K562 (cell line): Measurements from ENCODE around the gene CLK3. TPM values are rescaled to one million over a fixed set of nuclear protein-coding genes. Genes with fewer than 3 reads are reported as not detected.

Source experiments
- CTCF ChIP-seq, 3 experiments: IDR thresholded peaks in 2 of 3; conservative IDR thresholded peaks in 1 of 3; 2 replicates each; pipeline ENCODE4 v1.5.1; 2011 to 2012; ENCODE audit warnings: low read length in 3 of 3, mild to moderate bottlenecking in 3 of 3, control low read depth in 2 of 3, improper control_type of control experiment in 1 of 3, inconsistent platforms in 1 of 3, low read depth in 1 of 3, mixed read lengths in 1 of 3, moderate library complexity in 1 of 3; ENCODE audit not compliant: insufficient read depth in 2 of 3
- HEY1 ChIP-seq: fragments of 250-450 bp; sonication (Bioruptor Pico); IDR thresholded peaks from 2 replicates; pipeline ENCODE4 v1.5.0; 2020; ENCODE audit warnings: mild to moderate bottlenecking, moderate library complexity, borderline replicate concordance
- HNRNPL ChIP-seq: fragments of 200-400 bp; formaldehyde crosslinking; IDR thresholded peaks from 2 replicates; pipeline ENCODE4 v1.6.1; 2017; ENCODE audit warnings: low read depth, mild to moderate bottlenecking, low read length
- ID3 ChIP-seq, 2 experiments: fragments of 250-450 bp in 1 of 2; fragments of 450-650 bp in 1 of 2; sonication (Bioruptor Pico) in 1 of 2; IDR thresholded peaks; 2 replicates each; pipeline versions ENCODE4 v1.6.1 to v1.8.0; 2016 to 2021; ENCODE audit warnings: mild to moderate bottlenecking in 2 of 2, moderate library complexity in 2 of 2, missing compliant biosample characterization in 1 of 2, missing genetic modification characterization in 1 of 2
- JUN ChIP-seq, 2 experiments: sonication (generic) in 1 of 2; formaldehyde crosslinking in 1 of 2; IDR thresholded peaks; 2 replicates each; pipeline versions ENCODE4 v1.6.1 to v1.8.0; 2012 to 2022; ENCODE audit warnings: borderline replicate concordance in 2 of 2, mild to moderate bottlenecking in 2 of 2, improper control_type of control experiment in 1 of 2, low read depth in 1 of 2, low read length in 1 of 2, missing genetic modification reagents in 1 of 2
- KLF1 ChIP-seq: fragments of 450-650 bp; IDR thresholded peaks from 2 replicates; pipeline ENCODE4 v1.6.1; 2016; ENCODE audit warnings: missing genetic modification characterization, missing compliant biosample characterization
- MEF2A ChIP-seq: IDR thresholded peaks from 2 replicates; pipeline ENCODE4 v1.6.1; 2011; ENCODE audit warnings: low read depth, mild to moderate bottlenecking, low read length, moderate library complexity; ENCODE audit not compliant: control insufficient read depth
- NFIX ChIP-seq: fragments of 250-450 bp; sonication (Bioruptor Pico); IDR thresholded peaks from 2 replicates; pipeline ENCODE4 v1.4.0; 2020; ENCODE audit warnings: low read depth, mild to moderate bottlenecking, moderate library complexity
- NKRF ChIP-seq: fragments of 450-650 bp; IDR thresholded peaks from 2 replicates; pipeline ENCODE4 v1.6.1; 2016; ENCODE audit warnings: borderline replicate concordance
- PHB ChIP-seq: fragments of 250-450 bp; sonication (Bioruptor Pico); IDR thresholded peaks from 2 replicates; pipeline ENCODE4 v1.5.0; 2021
- SRSF7 ChIP-seq: fragments of 200-400 bp; formaldehyde crosslinking; optimal IDR thresholded peaks from 2 replicates; pipeline ENCODE3; 2017; ENCODE audit warnings: mild to moderate bottlenecking, low read depth, low read length
- STAT5B ChIP-seq: fragments of 250-450 bp; sonication (Bioruptor Pico); IDR thresholded peaks from 2 replicates; pipeline ENCODE4 v1.8.0; 2021; ENCODE audit warnings: mild to moderate bottlenecking, inconsistent platforms
- TAL1 ChIP-seq: fragments of 450-650 bp; IDR thresholded peaks from 2 replicates; pipeline ENCODE4 v1.6.1; 2016; ENCODE audit warnings: mild to moderate bottlenecking
- TRIM28 ChIP-seq: fragments of 450-650 bp; IDR thresholded peaks from 2 replicates; pipeline ENCODE4 v1.6.1; 2017
- ZNF12 ChIP-seq: sonication (generic); formaldehyde crosslinking; IDR thresholded peaks from 2 replicates; pipeline ENCODE4 v1.4.0; 2020; ENCODE audit warnings: mild to moderate bottlenecking, missing genetic modification reagents
- ZNF695 ChIP-seq: fragments of 450-650 bp; formaldehyde crosslinking; IDR thresholded peaks from 2 replicates; pipeline ENCODE4 v1.4.0; 2020; ENCODE audit warnings: mild to moderate bottlenecking, moderate library complexity
- polyA plus RNA-seq, 8 experiments: library from polyadenylated mRNA; depleted of rRNA in 4 of 8; stranded (reverse) in 5 of 8; unstranded in 3 of 8; fragments of >200 nt; fragmentation: Nextera tagmentation in 2 of 8; fragmentation: Illumina TruSeq in 1 of 8; extraction: Ambion mirVana in 2 of 8; extraction: Trizol in 1 of 8; gene quantifications; 2 replicates each; pipeline versions ENCODE4 v1.2.1 to v1.2.3, GENCODE V29; 2011 to 2014; ENCODE audit warnings: inconsistent platforms in 1 of 8, missing spikeins in 1 of 8
- total RNA-seq, 7 experiments: library from RNA; depleted of rRNA in 6 of 7; stranded (reverse); fragments of >200 nt in 6 of 7; fragmentation: Illumina TruSeq in 2 of 7; extraction: Trizol in 2 of 7; gene quantifications; 2 replicates each; pipeline versions ENCODE4 v1.2.1 to v1.2.3, GENCODE V29; 2011 to 2021; ENCODE audit warnings: low replicate concordance in 1 of 7
- TF ChIP-seq, protein P1 (sequence below): sonication (generic); formaldehyde crosslinking; IDR thresholded peaks from 2 replicates; pipeline ENCODE4 v1.8.1; 2023; ENCODE audit warnings: mild to moderate bottlenecking, missing genetic modification reagents

Gene CLK3
- total and polyA plus RNA-seq, 9 of the 15 experiments (the other 6 are each of a cell fraction or from before 2014, with no cell fraction given) = 1.2 to 95.2 (median 51.7) TPM

GRCh38 chr15:74610302-74610951 is 5.2 kb upstream of the CLK3 start (continued):
- TF ChIP-seq NKRF (peak; percentile 54; the same call in 1 of the 2 replicates), JUN (IDR thresholded peaks at IDR 0.05; ENCODE audit: borderline replicate concordance, low read depth, low read length) (no peak), JUN (CRISPR knock-in tag; IDR thresholded peaks at IDR 0.05; ENCODE audit: borderline replicate concordance) (no peak), KLF1 (tag) (no peak), ZNF695 (CRISPR knock-in tag) (no peak), NFIX (no peak), HNRNPL (no peak), SRSF7 (no peak), HEY1 (CRISPR knock-in tag) (no peak), CTCF (IDR thresholded peaks at IDR 0.05 in 2 of 3, conservative IDR thresholded peaks at IDR 0.05 in 1 of 3; ENCODE audit: insufficient read depth in 2 of 3, low read depth in 1 of 3, low read length in 3 of 3) (no peak), PHB (no peak), MEF2A (no peak), STAT5B (no peak), ID3 (CRISPR knock-in tag; IDR thresholded peaks at IDR 0.05) (no peak; the same call in 1 of the 2 replicates), ID3 (tag; IDR thresholded peaks at IDR 0.05) (peak; percentile 95), TAL1 (peak; percentile 99), TRIM28 (no peak), ZNF12 (CRISPR knock-in tag) (no peak)
- TF ChIP-seq, protein P1, sequence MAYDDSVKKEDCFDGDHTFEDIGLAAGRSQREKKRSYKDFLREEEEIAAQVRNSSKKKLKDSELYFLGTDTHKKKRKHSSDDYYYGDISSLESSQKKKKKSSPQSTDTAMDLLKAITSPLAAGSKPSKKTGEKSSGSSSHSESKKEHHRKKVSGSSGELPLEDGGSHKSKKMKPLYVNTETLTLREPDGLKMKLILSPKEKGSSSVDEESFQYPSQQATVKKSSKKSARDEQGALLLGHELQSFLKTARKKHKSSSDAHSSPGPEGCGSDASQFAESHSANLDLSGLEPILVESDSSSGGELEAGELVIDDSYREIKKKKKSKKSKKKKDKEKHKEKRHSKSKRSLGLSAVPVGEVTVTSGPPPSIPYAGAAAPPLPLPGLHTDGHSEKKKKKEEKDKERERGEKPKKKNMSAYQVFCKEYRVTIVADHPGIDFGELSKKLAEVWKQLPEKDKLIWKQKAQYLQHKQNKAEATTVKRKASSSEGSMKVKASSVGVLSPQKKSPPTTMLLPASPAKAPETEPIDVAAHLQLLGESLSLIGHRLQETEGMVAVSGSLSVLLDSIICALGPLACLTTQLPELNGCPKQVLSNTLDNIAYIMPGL (CRISPR knock-in tag) = no peak
